Measurements from ENCODE around the gene ASB6. TPM values are rescaled to one million over a fixed set of nuclear protein-coding genes. Genes with fewer than 3 reads are reported as not detected.
A peak's percentile ranks its signal among the peaks of the same experiment; 100 is the strongest.

ASB6 gene
- total and polyA plus RNA-seq, 2 of the 13 experiments (the other 11 are each of a cell fraction or from before 2014, with no cell fraction given) = 8.2 to 8.4 TPM

DNA sequence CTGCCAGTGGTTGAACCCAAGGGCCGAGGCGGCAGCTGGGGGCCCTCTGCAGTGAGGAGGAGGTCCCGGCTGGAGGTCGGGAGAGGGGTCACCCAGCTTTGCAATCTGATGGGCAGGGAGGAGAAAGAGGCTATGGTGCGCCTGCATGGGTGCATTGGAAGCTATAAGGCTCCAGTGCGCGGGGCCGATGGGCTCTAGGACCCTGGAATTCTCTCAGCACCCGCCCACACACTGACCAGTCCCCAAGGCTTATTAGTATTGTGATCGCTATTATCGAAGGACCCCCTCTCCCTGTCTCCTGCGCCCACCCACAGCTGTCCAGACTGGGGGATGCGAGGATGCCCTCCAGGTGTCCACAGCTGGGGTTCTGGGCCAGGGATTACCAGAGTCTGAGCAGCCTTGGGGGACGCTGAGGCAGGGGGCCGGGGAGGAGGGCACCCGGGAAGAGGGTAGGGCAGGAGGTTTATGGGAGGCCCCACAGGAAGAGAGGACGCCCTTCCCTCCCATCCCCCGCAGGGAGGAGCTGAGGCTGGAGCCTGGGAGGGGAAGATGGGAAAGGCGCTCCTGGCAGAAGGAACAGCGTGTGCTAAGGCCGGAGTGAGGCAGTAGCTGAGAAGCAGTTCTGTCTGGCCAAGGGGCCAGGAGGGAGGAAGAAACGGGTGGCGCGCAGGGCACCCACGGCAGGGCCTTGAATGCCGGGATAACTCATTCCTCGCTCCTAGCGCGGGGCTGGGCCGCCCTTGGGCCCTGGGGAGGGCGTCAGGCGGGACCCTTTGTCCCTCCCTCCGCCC, 45.2 kb downstream of the ASB6 start (continued):
- TF ChIP-seq HMGXB3 (CRISPR knock-in tag; IDR thresholded peaks at IDR 0.05; ENCODE audit: borderline replicate concordance) (no peak), ZGPAT (CRISPR knock-in tag; IDR thresholded peaks at IDR 0.05) (peak; percentile 36; the same call in 1 of the 2 replicates), HOXD1 (CRISPR knock-in tag; IDR thresholded peaks at IDR 0.05) (no peak), ZNF253 (CRISPR knock-in tag; IDR thresholded peaks at IDR 0.05; ENCODE audit: borderline replicate concordance) (0 out of 2 replicates have a peak, but pooled peaks have one; percentile 63), ZNF263 (CRISPR knock-in tag; IDR thresholded peaks at IDR 0.05) (peak; percentile 89), PCBP1 (IDR thresholded peaks at IDR 0.05; ENCODE audit: borderline replicate concordance, low read depth, low read length) (peak; percentile 90; the same call in 1 of the 2 replicates), ONECUT2 (CRISPR knock-in tag; IDR thresholded peaks at IDR 0.05) (no peak), THAP8 (CRISPR knock-in tag; IDR thresholded peaks at IDR 0.05; ENCODE audit: borderline replicate concordance) (no peak), FOXO1 (CRISPR knock-in tag; IDR thresholded peaks at IDR 0.05) (no peak), FIP1L1 (IDR thresholded peaks at IDR 0.05; ENCODE audit: borderline replicate concordance, insufficient read depth, low read depth, low read length) (no peak; the same call in 1 of the 2 replicates), FOXP1 (IDR thresholded peaks at IDR 0.05) (no peak), FOXP1 (CRISPR knock-in tag; IDR thresholded peaks at IDR 0.05) (no peak), PITX1 (CRISPR knock-in tag; IDR thresholded peaks at IDR 0.05) (peak; percentile 64; the same call in 1 of the 2 replicates), XRCC5 (optimal IDR thresholded peaks at IDR 0.05; ENCODE audit: low read length) (peak; percentile 25), ATF3 (CRISPR knock-in tag; IDR thresholded peaks at IDR 0.05) (no peak)
- TF ChIP-seq, protein P1, sequence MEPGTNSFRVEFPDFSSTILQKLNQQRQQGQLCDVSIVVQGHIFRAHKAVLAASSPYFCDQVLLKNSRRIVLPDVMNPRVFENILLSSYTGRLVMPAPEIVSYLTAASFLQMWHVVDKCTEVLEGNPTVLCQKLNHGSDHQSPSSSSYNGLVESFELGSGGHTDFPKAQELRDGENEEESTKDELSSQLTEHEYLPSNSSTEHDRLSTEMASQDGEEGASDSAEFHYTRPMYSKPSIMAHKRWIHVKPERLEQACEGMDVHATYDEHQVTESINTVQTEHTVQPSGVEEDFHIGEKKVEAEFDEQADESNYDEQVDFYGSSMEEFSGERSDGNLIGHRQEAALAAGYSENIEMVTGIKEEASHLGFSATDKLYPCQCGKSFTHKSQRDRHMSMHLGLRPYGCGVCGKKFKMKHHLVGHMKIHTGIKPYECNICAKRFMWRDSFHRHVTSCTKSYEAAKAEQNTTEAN (CRISPR knock-in tag; conservative IDR thresholded peaks at IDR 0.05) = no peak
- TF ChIP-seq, protein P2, sequence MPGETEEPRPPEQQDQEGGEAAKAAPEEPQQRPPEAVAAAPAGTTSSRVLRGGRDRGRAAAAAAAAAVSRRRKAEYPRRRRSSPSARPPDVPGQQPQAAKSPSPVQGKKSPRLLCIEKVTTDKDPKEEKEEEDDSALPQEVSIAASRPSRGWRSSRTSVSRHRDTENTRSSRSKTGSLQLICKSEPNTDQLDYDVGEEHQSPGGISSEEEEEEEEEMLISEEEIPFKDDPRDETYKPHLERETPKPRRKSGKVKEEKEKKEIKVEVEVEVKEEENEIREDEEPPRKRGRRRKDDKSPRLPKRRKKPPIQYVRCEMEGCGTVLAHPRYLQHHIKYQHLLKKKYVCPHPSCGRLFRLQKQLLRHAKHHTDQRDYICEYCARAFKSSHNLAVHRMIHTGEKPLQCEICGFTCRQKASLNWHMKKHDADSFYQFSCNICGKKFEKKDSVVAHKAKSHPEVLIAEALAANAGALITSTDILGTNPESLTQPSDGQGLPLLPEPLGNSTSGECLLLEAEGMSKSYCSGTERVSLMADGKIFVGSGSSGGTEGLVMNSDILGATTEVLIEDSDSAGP (CRISPR knock-in tag; IDR thresholded peaks at IDR 0.05; ENCODE audit: borderline replicate concordance) = peak; percentile 29; the same call in 1 of the 2 replicates
